H1 (cell line): ENCODE results near the gene MRFAP1L1. TPM values are rescaled to one million over a fixed set of nuclear protein-coding genes. Genes with fewer than 3 reads are reported as not detected.

Experiments used
- CTCF ChIA-PET: fragments of 300-600 bp; sonication (Branson Sonifier 250); formaldehyde crosslinking; loops from one replicate; lab custom pipeline; 2021; ENCODE audit not compliant: partially characterized antibody; lab: Charles Lee
- POLR2A ChIA-PET: fragments of 300-600 bp; sonication (Branson Sonifier 250); formaldehyde crosslinking; loops from one replicate; lab custom pipeline; 2021; ENCODE audit warnings: inconsistent platforms; ENCODE audit not compliant: partially characterized antibody; lab: Charles Lee
- DNase-seq, 2 experiments: peaks; one replicate each; pipeline versions ENCODE4 v3.0.0 to v3.0.0-alpha.2; 2010 to 2022; ENCODE audit warnings: low spot score in 2 of 2, low read depth in 1 of 2, mixed read lengths in 1 of 2
- FAIRE-seq: peaks from 2 replicates; lab custom pipeline; 2011; peaks lifted over from hg19 to GRCh38; lab: Jason Lieb, UNC
- H2AFZ ChIP-seq: 2 replicates; pipeline ENCODE4 v1.8.1; 2012; ENCODE audit warnings: low read length, inconsistent platforms
- H2AK5ac ChIP-seq: 2 replicates; pipeline ENCODE4 v1.6.1; 2013; ENCODE audit warnings: low read depth, low read length
- H2BK120ac ChIP-seq: replicated peaks from 2 replicates; pipeline ENCODE3; 2013; ENCODE audit warnings: low read depth, low read length, inconsistent platforms
- H2BK12ac ChIP-seq: 2 replicates; pipeline ENCODE4 v1.6.1; 2013; ENCODE audit warnings: low read depth, low read length
- H2BK15ac ChIP-seq: 2 replicates; pipeline ENCODE4 v1.6.1; 2013; ENCODE audit warnings: low read length
- H2BK20ac ChIP-seq: 2 replicates; pipeline ENCODE4 v1.6.1; 2013; ENCODE audit warnings: low read length
- H2BK5ac ChIP-seq: 2 replicates; pipeline ENCODE4 v1.6.1; 2013; ENCODE audit warnings: low read depth, low read length
- H3K14ac ChIP-seq: 2 replicates; pipeline ENCODE4 v1.6.1; 2013; ENCODE audit warnings: inconsistent platforms; ENCODE audit not compliant: insufficient read length
- H3K18ac ChIP-seq: 2 replicates; pipeline ENCODE4 v1.6.1; 2013; ENCODE audit warnings: low read length; ENCODE audit errors: extremely low read depth
- H3K23ac ChIP-seq: 2 replicates; pipeline ENCODE4 v1.6.1; 2013; ENCODE audit warnings: inconsistent platforms; ENCODE audit not compliant: insufficient read length
- H3K23me2 ChIP-seq: 2 replicates; pipeline ENCODE4 v1.6.1; 2013; ENCODE audit warnings: low read depth, low read length
- H3K27ac ChIP-seq: 2 replicates; pipeline ENCODE4 v1.6.1; 2011; ENCODE audit warnings: low read depth, low read length, inconsistent platforms
- H3K27me3 ChIP-seq, 4 experiments: replicated peaks in 1 of 4; 1 replicate in 1 of 4; 2 replicates in 3 of 4; pipeline versions ENCODE4 v1.6.1 to v1.8.1; 2011 to 2013; ENCODE audit warnings: low read length in 3 of 4, mild to moderate bottlenecking in 3 of 4, inconsistent platforms in 2 of 4, mixed read lengths in 2 of 4, moderate library complexity in 1 of 4; ENCODE audit not compliant: control insufficient read depth in 3 of 4, insufficient read depth in 3 of 4; ENCODE audit errors: extremely low read depth in 1 of 4
- H3K36me3 ChIP-seq, 4 experiments: 2 replicates each; pipeline versions ENCODE4 v1.6.1 to v1.8.1; 2011 to 2013; ENCODE audit warnings: mild to moderate bottlenecking in 4 of 4, low read length in 3 of 4, moderate library complexity in 2 of 4, control low read depth in 1 of 4, inconsistent platforms in 1 of 4; ENCODE audit not compliant: insufficient read depth in 4 of 4, control insufficient read depth in 2 of 4
- H3K4ac ChIP-seq: replicated peaks from 2 replicates; pipeline ENCODE3; 2013; ENCODE audit warnings: low read length, low read depth, mixed read lengths, inconsistent platforms; ENCODE audit not compliant: insufficient read length
- H3K4me1 ChIP-seq, 4 experiments: replicated peaks in 1 of 4; 1 replicate in 1 of 4; 2 replicates in 3 of 4; pipeline versions ENCODE4 v1.6.1 to v1.8.1; 2011 to 2013; ENCODE audit warnings: low read length in 3 of 4, inconsistent platforms in 2 of 4, mixed read lengths in 1 of 4; ENCODE audit not compliant: insufficient read depth in 4 of 4, control insufficient read depth in 3 of 4
- H3K4me2 ChIP-seq, 2 experiments: 2 replicates each; pipeline versions ENCODE4 v1.6.1 to v1.8.1; 2011 to 2013; ENCODE audit warnings: low read depth in 2 of 2, low read length in 2 of 2, control low read depth in 1 of 2, inconsistent platforms in 1 of 2, mild to moderate bottlenecking in 1 of 2; ENCODE audit not compliant: insufficient read depth in 1 of 2
- H3K4me3 ChIP-seq, 4 experiments: fragments of 200-600, 300-600 bp in 1 of 4; sonication (generic), shearing (Covaris generic), sonication (Bioruptor Twin) in 1 of 4; 2 replicates each; pipeline versions ENCODE4 v1.5.1 to v1.8.1; 2011 to 2016; ENCODE audit warnings: low read length in 4 of 4, low read depth in 3 of 4, control low read depth in 2 of 4, inconsistent platforms in 2 of 4, mild to moderate bottlenecking in 2 of 4, mixed read lengths in 1 of 4, moderate library complexity in 1 of 4; ENCODE audit not compliant: insufficient read depth in 2 of 4; ENCODE audit errors: extremely low read depth in 1 of 4
- H3K56ac ChIP-seq: replicated peaks from 2 replicates; pipeline ENCODE3; 2013; ENCODE audit warnings: low read depth, mild to moderate bottlenecking, mixed read lengths, low read length, inconsistent platforms; ENCODE audit not compliant: insufficient read length
- H3K79me1 ChIP-seq: 2 replicates; pipeline ENCODE4 v1.6.1; 2013; ENCODE audit warnings: low read depth, low read length, control low read depth
- H3K79me2 ChIP-seq, 2 experiments: 2 replicates each; pipeline versions ENCODE4 v1.6.1 to v1.8.1; 2012 to 2013; ENCODE audit warnings: low read length in 2 of 2, mild to moderate bottlenecking in 2 of 2, inconsistent platforms in 1 of 2; ENCODE audit not compliant: insufficient read depth in 2 of 2, control insufficient read depth in 1 of 2
- H3K9ac ChIP-seq, 4 experiments: replicated peaks in 1 of 4; 1 replicate in 1 of 4; 2 replicates in 3 of 4; pipeline versions ENCODE4 v1.6.1 to v1.8.1; 2011 to 2013; ENCODE audit warnings: low read depth in 3 of 4, low read length in 3 of 4, control low read depth in 2 of 4, mild to moderate bottlenecking in 2 of 4, moderate library complexity in 2 of 4, inconsistent platforms in 1 of 4; ENCODE audit errors: extremely low read depth in 1 of 4
- H3K9me3 ChIP-seq, 2 experiments: 2 replicates each; pipeline versions ENCODE4 v1.6.1 to v1.8.1; 2012 to 2013; ENCODE audit warnings: mild to moderate bottlenecking in 2 of 2, moderate library complexity in 2 of 2, control low read depth in 1 of 2, inconsistent platforms in 1 of 2, low read depth in 1 of 2, low read length in 1 of 2, mixed read lengths in 1 of 2; ENCODE audit not compliant: insufficient read depth in 2 of 2
- H4K20me1 ChIP-seq, 2 experiments: replicated peaks in 1 of 2; 2 replicates each; pipeline versions ENCODE3 to v1.8.1; 2011 to 2013; ENCODE audit warnings: inconsistent platforms in 2 of 2, low read length in 2 of 2, mild to moderate bottlenecking in 1 of 2; ENCODE audit not compliant: insufficient read depth in 2 of 2, control insufficient read depth in 1 of 2
- H4K5ac ChIP-seq: 2 replicates; pipeline ENCODE4 v1.6.1; 2013; ENCODE audit warnings: low read length, low read depth, mixed read lengths, inconsistent platforms; ENCODE audit not compliant: insufficient read length
- H4K8ac ChIP-seq: 2 replicates; pipeline ENCODE4 v1.8.0; 2013; ENCODE audit warnings: mild to moderate bottlenecking, moderate library complexity, low read length, inconsistent platforms; ENCODE audit not compliant: insufficient read depth; ENCODE audit errors: extremely low read depth
- H4K91ac ChIP-seq: replicated peaks from 2 replicates; pipeline ENCODE3; 2013; ENCODE audit warnings: low read length, mixed read lengths, inconsistent platforms; ENCODE audit not compliant: insufficient read length
- CBX5 ChIP-seq: fragments of 300-800, 300-1000 bp; sonication (generic); IDR thresholded peaks from 2 replicates; pipeline ENCODE4 v1.7.1; 2016; ENCODE audit warnings: antibody characterized with exemption, low read length, low read depth
- CTBP2 ChIP-seq: IDR thresholded peaks from 2 replicates; pipeline ENCODE4 v1.7.0; 2011; ENCODE audit warnings: borderline replicate concordance, mild to moderate bottlenecking, moderate library complexity, mixed read lengths, low read length; ENCODE audit not compliant: insufficient read depth, insufficient read length
- EGR1 ChIP-seq: IDR thresholded peaks from 2 replicates; pipeline ENCODE4 v1.6.1; 2011; ENCODE audit warnings: low read depth, low read length, borderline replicate concordance
- GABPA ChIP-seq: IDR thresholded peaks from 2 replicates; pipeline ENCODE4 v1.6.1; 2011; ENCODE audit warnings: mild to moderate bottlenecking, low read length, moderate library complexity, borderline replicate concordance; ENCODE audit not compliant: insufficient read depth
- JUND ChIP-seq: IDR thresholded peaks from 2 replicates; pipeline ENCODE4 v1.6.1; 2011; ENCODE audit warnings: mild to moderate bottlenecking, improper control_type of control experiment, low read length
- PHF8 ChIP-seq: fragments of 200-600 bp; sonication (generic); conservative IDR thresholded peaks from 2 replicates; pipeline ENCODE4 v1.7.1; 2012; ENCODE audit warnings: low read depth, mild to moderate bottlenecking, inconsistent platforms, low read length, moderate library complexity
- RAD21 ChIP-seq, 2 experiments: IDR thresholded peaks in 1 of 2; conservative IDR thresholded peaks in 1 of 2; 2 replicates each; pipeline ENCODE4 v1.6.1; 2011; ENCODE audit warnings: low read depth in 2 of 2, low read length in 2 of 2, improper control_type of control experiment in 1 of 2, inconsistent platforms in 1 of 2, mild to moderate bottlenecking in 1 of 2, moderate library complexity in 1 of 2
- RBBP5 ChIP-seq: IDR thresholded peaks from 2 replicates; pipeline ENCODE4 v1.7.1; 2012; ENCODE audit warnings: low read depth, mild to moderate bottlenecking, inconsistent platforms, low read length, moderate library complexity, borderline replicate concordance
- RFX5 ChIP-seq: IDR thresholded peaks from 2 replicates; pipeline ENCODE4 v1.6.1; 2011; ENCODE audit warnings: low read depth, low read length, improper control_type of control experiment, borderline replicate concordance
- SAP30 ChIP-seq: fragments of 300-600 bp; sonication (generic); IDR thresholded peaks from 2 replicates; pipeline ENCODE4 v1.7.1; 2012; ENCODE audit warnings: low read length, moderate library complexity, mild to moderate bottlenecking, inconsistent platforms; ENCODE audit not compliant: insufficient read depth, insufficient replicate concordance
- SP1 ChIP-seq: IDR thresholded peaks from 2 replicates; pipeline ENCODE4 v1.6.1; 2011; ENCODE audit warnings: low read depth, low read length
- WGBS, 2 experiments: shearing (Covaris generic) in 1 of 2; methylation state at CpG; one replicate each; pipeline versions ENCODE4 v1.1.6 to v1.1.7; 2013 to 2015; ENCODE audit warnings: low lambda C conversion rate in 2 of 2, mixed read lengths in 2 of 2, inconsistent platforms in 1 of 2, low coverage in 1 of 2, missing lambda C conversion rate in 1 of 2; ENCODE audit not compliant: insufficient replicate concordance in 2 of 2, insufficient coverage in 1 of 2, insufficient read length in 1 of 2; ENCODE audit errors: extremely low coverage in 1 of 2, missing lambda C conversion rate in 1 of 2; 5-methylcytosine and 5-hydroxymethylcytosine counted together
- polyA plus RNA-seq, 7 experiments: library from polyadenylated mRNA; depleted of rRNA in 3 of 7; stranded (reverse) in 5 of 7; unstranded in 2 of 7; fragments of >200 nt in 5 of 7; fragments of 200-250 nt in 2 of 7; gene quantifications; 1 replicate in 5 of 7; 2 replicates in 1 of 7; 4 replicates in 1 of 7; pipeline versions ENCODE4 v1.2.1 to v1.2.3, GENCODE V29; 2011 to 2013; ENCODE audit warnings: missing spikeins in 2 of 7, mixed read lengths in 2 of 7
- total RNA-seq: library from RNA; stranded (reverse); fragmentation: NEBNext Ultra II Directional; extraction: Animal tissue kit (Norgen Biotek cat#: 25700); gene quantifications from 2 replicates; pipeline ENCODE4 v1.2.1, GENCODE V29; 2021
- TF ChIP-seq, protein P1 (sequence below): IDR thresholded peaks from 2 replicates; pipeline ENCODE4 v1.6.1; 2012; ENCODE audit warnings: inconsistent platforms

MRFAP1L1 gene
- total and polyA plus RNA-seq, 2 of the 8 experiments (the other 6 are each of a cell fraction or from before 2014, with no cell fraction given) = 26.8 to 54.3 TPM

DNA sequence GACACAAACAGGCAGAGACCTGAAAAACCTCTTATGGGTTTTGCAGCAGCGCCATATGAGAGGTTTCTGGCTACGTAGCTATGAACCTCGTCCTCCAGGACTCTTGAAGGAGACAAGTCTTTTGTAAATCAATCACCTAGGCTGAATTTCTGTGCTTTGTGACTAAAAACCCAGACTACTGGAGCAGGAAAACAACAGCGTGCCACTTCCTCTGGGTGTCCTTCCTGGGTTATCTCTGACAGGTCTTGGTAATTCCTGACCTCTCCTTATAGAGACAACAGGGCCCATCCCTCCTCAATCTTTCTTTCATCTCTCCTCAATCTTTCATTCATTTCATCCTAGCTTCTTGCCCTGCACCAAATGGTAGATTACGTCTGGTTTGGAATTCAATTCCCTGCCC lies 10.3 kb downstream of the MRFAP1L1 start:
- Histone ChIP-seq H4K5ac (no peak overlapping the region), H3K27ac (no peak overlapping the region), H2BK15ac (no peak overlapping the region), H3K56ac (no peak overlapping the region), H3K4me2 (no peak overlapping the region), H3K9ac (no peak overlapping the region), H4K20me1 (no peaks in the 10 kb centered on the region), H3K36me3 (peaks cover 0 to 12% (median 5%) of the 10 kb centered on the region in 4 experiments; a peak in 4 of 8 replicates), H3K4ac (no peak overlapping the region), H3K23me2 (no peaks in the 10 kb centered on the region), H3K14ac (no peak overlapping the region), H2BK20ac (no peak overlapping the region), H2BK5ac (no peak overlapping the region), H4K91ac (no peak overlapping the region), H2BK12ac (no peak overlapping the region), H3K27me3 (no peaks in the 10 kb centered on the region), H3K18ac (no peak overlapping the region), H2AFZ (no peak overlapping the region), H2AK5ac (no peak overlapping the region), H3K4me1 (no peaks in the 10 kb centered on the region; a peak in 1 of 7 replicates), H3K9me3 (peaks cover 3 to 5% of the 10 kb centered on the region in 2 experiments; a peak in 2 of 4 replicates), H3K79me1 (peaks cover 9% of the 10 kb centered on the region; the same call in 1 of the 2 replicates), H2BK120ac (no peak overlapping the region), H4K8ac (no peak overlapping the region), H3K4me3 (no peak overlapping the region), H3K23ac (no peak overlapping the region), H3K79me2 (peaks cover 0 to 12% of the 10 kb centered on the region in 2 experiments; a peak in 1 of 4 replicates)
- ChIA-PET CTCF (interaction anchor here (1.4 to 5.0 kb wide), 5 partner anchors 10 to 24 kb away, joined by 3 to 59 read pairs (median 11); no protein-coding TSS in a partner anchor), POLR2A (interaction anchor here (1.1 to 1.2 kb wide), 2 partner anchors 9 to 17 kb away, joined by 3 read pairs; no protein-coding TSS in a partner anchor)
- no peak for FAIRE-seq
- DNase-seq = no peak
- 88% methylated on average over 5 of the region's 5 CpGs; no CpG with 5 or more reads in 1 of the 2 experiments for whole genome bisulfite sequencing, 2 experiments
- TF ChIP-seq RBBP5 (no peak), GABPA (no peak), CTBP2 (no peak), SAP30 (no peak), JUND (no peak), SP1 (no peak), RFX5 (no peak), EGR1 (no peak), RAD21 (IDR thresholded peaks at IDR 0.05 in 1 of 2, conservative IDR thresholded peaks at IDR 0.05 in 1 of 2; ENCODE audit: low read depth in 2 of 2, low read length in 2 of 2) (no peak), CBX5 (no peak), PHF8 (no peak)
- TF ChIP-seq, protein P1, sequence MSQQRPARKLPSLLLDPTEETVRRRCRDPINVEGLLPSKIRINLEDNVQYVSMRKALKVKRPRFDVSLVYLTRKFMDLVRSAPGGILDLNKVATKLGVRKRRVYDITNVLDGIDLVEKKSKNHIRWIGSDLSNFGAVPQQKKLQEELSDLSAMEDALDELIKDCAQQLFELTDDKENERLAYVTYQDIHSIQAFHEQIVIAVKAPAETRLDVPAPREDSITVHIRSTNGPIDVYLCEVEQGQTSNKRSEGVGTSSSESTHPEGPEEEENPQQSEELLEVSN = no peak
